T-helper 1 cell treated with Interleukin-12 subunit alpha and Interleukin-12 subunit beta and Interleukin-4 antibody, amounts not matched to agents 30 ng/mL and 1 ng/mL, for 36 hours (primary cell): Measurements from ENCODE around the gene PEAK3. TPM values are rescaled to one million over a fixed set of nuclear protein-coding genes. Genes with fewer than 3 reads are reported as not detected.

ENCODE experiments used
- intact Hi-C: fragments of 100-400 bp; cut with micrococcal nuclease; formaldehyde crosslinking; loops from one replicate; pipeline ENCODE4 v1.15.1; 2024
- total RNA-seq: library from RNA; stranded (reverse); gene quantifications from 2 replicates; pipeline ENCODE4 v1.2.3, GENCODE V29; 2022

PEAK3 gene
- total RNA-seq, 1 donor from 2014 or later: 1.2 TPM

- intact Hi-C loops: loop anchor here (1.0 to 10.0 kb wide), 4 partner anchors 37 to 341 kb away; partner anchors contain the start of genes LSM7, PLEKHJ1, SF3A2 and SPPL2B
Measured at GRCh38 chr19:2273356-2274184, 8.4 kb downstream of the PEAK3 start.

- intact Hi-C loops: loop anchor here (2.0 to 10.0 kb wide), 3 partner anchors 56 to 343 kb away; partner anchors contain the start of genes LSM7 and SPPL2B
Measured at GRCh38 chr19:2271234-2272103, 10.5 kb downstream of the PEAK3 start.

GRCh38 chr19:2270423-2271233 lies 11.3 kb downstream of the PEAK3 start:
- intact Hi-C loops: loop anchor here (5.0 to 10.0 kb wide), 2 partner anchors 57 to 344 kb away; partner anchors contain the start of genes LSM7 and SPPL2B

- intact Hi-C loops: loop anchor here (5.0 to 10.0 kb wide), 2 partner anchors 57 to 345 kb away; partner anchors contain the start of genes LSM7 and SPPL2B
Measured at GRCh38 chr19:2270157-2270422, 11.9 kb downstream of the PEAK3 start.

- intact Hi-C loops: loop anchor here (1.0 to 10.0 kb wide), 7 partner anchors 11 to 385 kb away; partner anchors contain the start of genes ABHD17A, AP3D1, IZUMO4 and LSM7
Measured at GRCh38 chr19:2269244-2270156, 12.5 kb downstream of the PEAK3 start.

- intact Hi-C loops: loop anchor here (1.0 to 10.0 kb wide), 5 partner anchors 11 to 384 kb away; partner anchors contain the start of genes ABHD17A, AP3D1, IZUMO4 and MOB3A
Measured at GRCh38 chr19:2268861-2269243, 13.1 kb downstream of the PEAK3 start.

GRCh38 chr19:2268480-2268830 lies 13.5 kb downstream of the PEAK3 start:
- intact Hi-C loops: loop anchor here (2.0 to 10.0 kb wide), 2 partner anchors 172 to 384 kb away; partner anchors contain the start of genes ABHD17A, IZUMO4 and MOB3A

- intact Hi-C loops: loop anchor here (10.0 kb wide), 1 partner anchor 382 kb away; the partner anchor contains the start of gene ABHD17A
Measured at GRCh38 chr19:2266183-2266993, 15.6 kb downstream of the PEAK3 start.

GRCh38 chr19:2261438-2262172 lies 20.4 kb downstream of the PEAK3 start:
- intact Hi-C loops: loop anchor here (10.0 kb wide), 1 partner anchor 377 kb away; the partner anchor contains the start of gene ABHD17A

GRCh38 chr19:2260341-2260805 lies 21.6 kb downstream of the PEAK3 start:
- intact Hi-C loops: loop anchor here (10.0 kb wide), 1 partner anchor 376 kb away; the partner anchor contains the start of gene ABHD17A

GRCh38 chr19:2259336-2259735 lies 22.6 kb downstream of the PEAK3 start:
- intact Hi-C loops: no loop called here

- intact Hi-C loops: no loop called here
Measured at GRCh38 chr19:2255982-2256685, 25.8 kb downstream of the PEAK3 start, which contains the start of gene JSRP1. JSRP1 (minus strand) TSS chr19:2256417; CDS start chr19:2255314, 1,103 bp downstream.

- intact Hi-C loops: no loop called here
Measured at GRCh38 chr19:2255112-2255845, 26.7 kb downstream of the PEAK3 start.

- intact Hi-C loops: no loop called here
Measured at GRCh38 chr19:2254064-2254872, 27.7 kb downstream of the PEAK3 start.
